AG04449 (cell line): ENCODE results near the gene PRKAB1.

Experiments
- CTCF ChIA-PET: fragments of 350-600 bp; formaldehyde crosslinking; extraction: SDS; loops from one replicate; lab custom pipeline; 2021; ENCODE audit warnings: antibody characterized with exemption; lab: Yijun Ruan, JAX
- POLR2A ChIA-PET: fragments of 400-600, 350-600 bp; formaldehyde crosslinking; extraction: SDS; loops from one replicate; lab custom pipeline; 2020; ENCODE audit warnings: antibody characterized with exemption, inconsistent platforms; lab: Yijun Ruan, JAX
- DNase-seq: peaks from one replicate; pipeline ENCODE4 v3.0.0-alpha.2; 2010; ENCODE audit warnings: low read depth, low spot score
- H3K4me3 ChIP-seq: 2 replicates; pipeline ENCODE4 v1.5.1; 2011; ENCODE audit warnings: low read depth, mild to moderate bottlenecking, control low read depth, low read length
- CTCF ChIP-seq: IDR thresholded peaks from one replicate; pipeline ENCODE4 v1.5.1; 2011; ENCODE audit warnings: mild to moderate bottlenecking, moderate library complexity, low read length, control low read depth, inconsistent platforms; ENCODE audit not compliant: insufficient read depth; ENCODE audit errors: missing control alignments

The PRKAB1 gene

GRCh38 chr12:119687879-119688278 is 19.9 kb downstream of the PRKAB1 start:
- no peak overlapping the region for H3K4me3 ChIP-seq
- POLR2A ChIA-PET, result no interaction called here
- TF ChIP-seq CTCF, result no peak
- DNase-seq, result no peak
- CTCF ChIA-PET, result interaction anchor here (0.9 to 1.5 kb wide), 2 partner anchors 10 to 93 kb away, joined by 3 to 5 read pairs; no protein-coding TSS in a partner anchor

DNA sequence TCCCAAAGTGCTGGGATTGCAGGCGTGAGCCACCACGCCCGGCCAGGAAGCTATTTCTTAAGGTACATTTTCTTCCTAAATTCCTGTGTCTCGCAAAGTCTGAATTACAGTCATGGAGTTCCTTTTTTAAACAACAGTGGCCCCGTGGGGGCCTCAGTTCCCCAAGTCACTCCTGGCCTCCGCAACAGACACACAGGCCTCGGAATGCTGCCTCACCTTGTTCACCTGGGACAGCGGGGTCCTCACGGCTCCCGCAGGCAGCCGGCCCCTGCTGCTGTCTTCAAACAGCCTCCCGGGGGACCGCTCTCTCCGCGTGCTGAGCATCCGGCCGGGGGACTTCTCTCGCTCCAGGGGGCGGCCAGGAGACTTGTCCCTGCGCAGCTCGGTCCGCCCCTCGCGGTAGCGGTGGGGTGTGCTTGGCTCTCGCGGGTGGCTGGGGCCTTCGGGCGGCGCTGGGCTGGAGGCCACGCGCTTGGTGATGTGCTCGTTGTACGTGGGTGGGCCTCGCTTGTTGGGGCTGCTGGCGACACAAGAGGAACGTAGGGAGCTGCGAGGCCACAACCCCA is 22.1 kb downstream of the PRKAB1 start:
- ChIA-PET POLR2A (no interaction called here), CTCF (interaction anchor here (1.0 to 1.1 kb wide), 2 partner anchors 16 to 29 kb away, joined by 3 read pairs; no protein-coding TSS in a partner anchor)
- DNase-seq, result no peak
- TF ChIP-seq CTCF, result no peak
- no peak overlapping the region for H3K4me3 ChIP-seq

DNA sequence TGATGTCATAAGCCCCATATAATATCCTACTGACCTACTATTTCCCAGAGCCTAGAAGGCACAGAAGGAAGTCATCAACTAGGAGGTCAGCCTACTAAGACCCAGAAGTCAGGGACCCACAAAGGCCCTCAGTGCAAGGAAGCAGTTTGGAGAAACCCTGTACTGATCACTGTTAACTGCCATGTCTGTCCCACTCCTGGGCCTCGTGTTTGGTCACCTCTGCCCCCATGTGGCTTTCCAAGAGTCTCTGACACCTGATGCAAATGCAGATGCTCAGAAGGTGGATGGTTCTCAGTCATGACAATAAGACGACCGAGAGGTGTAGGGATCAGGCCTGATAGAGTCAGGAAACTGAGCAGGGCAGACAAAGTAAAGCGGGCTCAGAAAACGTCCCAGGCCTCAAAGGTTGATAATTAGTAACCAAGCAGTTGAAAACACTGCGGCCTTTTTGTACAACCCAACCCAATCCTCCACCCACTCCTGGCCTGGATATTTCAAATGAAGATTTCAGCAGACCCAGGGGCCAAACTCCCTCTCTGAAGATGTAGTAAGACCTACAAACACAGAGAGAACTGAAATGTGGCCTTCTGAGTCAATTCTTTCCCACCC is 23.4 kb downstream of the PRKAB1 start:
- ChIA-PET CTCF (no interaction called here), POLR2A (no interaction called here)
- TF ChIP-seq CTCF, result no peak
- DNase-seq, result no peak
- no peak overlapping the region for H3K4me3 ChIP-seq

DNA sequence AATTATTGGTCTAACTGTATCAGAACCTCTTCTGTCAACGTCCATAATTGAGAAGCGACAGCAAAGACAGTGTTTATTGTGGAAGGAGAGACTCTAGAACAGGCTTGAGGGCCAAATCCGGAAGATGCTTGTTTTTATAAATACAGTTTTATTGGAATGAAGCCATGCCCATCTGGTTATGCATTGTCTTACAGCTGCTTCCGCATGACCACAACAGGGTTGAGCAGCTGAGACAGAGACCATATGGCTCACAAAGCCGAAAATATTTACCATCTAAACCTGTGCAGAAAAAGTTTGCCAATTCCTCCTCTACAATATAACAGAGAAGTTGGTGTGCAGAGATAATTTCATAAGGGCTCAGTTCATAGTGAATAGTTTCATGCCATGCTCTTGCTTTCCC is 24.5 kb downstream of the PRKAB1 start:
- no peak overlapping the region for H3K4me3 ChIP-seq
- no peak for DNase-seq
- ChIA-PET POLR2A (no interaction called here), CTCF (no interaction called here)
- no peak for TF ChIP-seq CTCF

- DNase-seq, result peak; percentile 89
- ChIA-PET POLR2A (no interaction called here), CTCF (no interaction called here)
- no peak for TF ChIP-seq CTCF
- H3K4me3 ChIP-seq, result no peak overlapping the region
Measured at GRCh38 chr12:119692997-119693396, 25.1 kb downstream of the PRKAB1 start.

DNA sequence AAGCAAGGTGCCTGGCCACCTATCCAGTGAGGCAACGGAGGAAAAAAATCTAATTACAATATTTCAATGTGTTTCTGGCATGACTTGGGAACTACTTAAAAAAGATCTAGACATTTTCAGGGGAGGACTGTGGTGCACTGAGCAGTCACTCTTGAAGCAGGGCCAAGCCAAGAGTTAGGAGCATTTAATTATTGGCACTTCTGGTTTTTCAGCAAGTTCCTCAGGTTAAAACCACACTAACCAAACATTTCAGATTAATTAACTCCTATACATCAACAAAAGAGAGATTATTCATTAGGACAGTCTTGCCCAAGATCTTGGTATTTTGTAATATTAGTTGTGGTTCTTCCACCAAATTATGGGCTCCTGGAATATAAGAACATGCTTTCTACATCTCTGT is 25.6 kb downstream of the PRKAB1 start:
- POLR2A ChIA-PET, result no interaction called here

More for the DNA sequence above, 25.6 kb downstream of the PRKAB1 start:
- no peak overlapping the region for H3K4me3 ChIP-seq
- CTCF ChIA-PET, result interaction anchor here (3.5 kb wide), 1 partner anchor 87 kb away, joined by 19 read pairs; no protein-coding TSS in a partner anchor
- no peak for TF ChIP-seq CTCF
- no peak for DNase-seq
